ENCODE results near the gene GARNL3. TPM values are rescaled to one million over a fixed set of nuclear protein-coding genes. Genes with fewer than 3 reads are reported as not detected.

GARNL3 gene, protein sequence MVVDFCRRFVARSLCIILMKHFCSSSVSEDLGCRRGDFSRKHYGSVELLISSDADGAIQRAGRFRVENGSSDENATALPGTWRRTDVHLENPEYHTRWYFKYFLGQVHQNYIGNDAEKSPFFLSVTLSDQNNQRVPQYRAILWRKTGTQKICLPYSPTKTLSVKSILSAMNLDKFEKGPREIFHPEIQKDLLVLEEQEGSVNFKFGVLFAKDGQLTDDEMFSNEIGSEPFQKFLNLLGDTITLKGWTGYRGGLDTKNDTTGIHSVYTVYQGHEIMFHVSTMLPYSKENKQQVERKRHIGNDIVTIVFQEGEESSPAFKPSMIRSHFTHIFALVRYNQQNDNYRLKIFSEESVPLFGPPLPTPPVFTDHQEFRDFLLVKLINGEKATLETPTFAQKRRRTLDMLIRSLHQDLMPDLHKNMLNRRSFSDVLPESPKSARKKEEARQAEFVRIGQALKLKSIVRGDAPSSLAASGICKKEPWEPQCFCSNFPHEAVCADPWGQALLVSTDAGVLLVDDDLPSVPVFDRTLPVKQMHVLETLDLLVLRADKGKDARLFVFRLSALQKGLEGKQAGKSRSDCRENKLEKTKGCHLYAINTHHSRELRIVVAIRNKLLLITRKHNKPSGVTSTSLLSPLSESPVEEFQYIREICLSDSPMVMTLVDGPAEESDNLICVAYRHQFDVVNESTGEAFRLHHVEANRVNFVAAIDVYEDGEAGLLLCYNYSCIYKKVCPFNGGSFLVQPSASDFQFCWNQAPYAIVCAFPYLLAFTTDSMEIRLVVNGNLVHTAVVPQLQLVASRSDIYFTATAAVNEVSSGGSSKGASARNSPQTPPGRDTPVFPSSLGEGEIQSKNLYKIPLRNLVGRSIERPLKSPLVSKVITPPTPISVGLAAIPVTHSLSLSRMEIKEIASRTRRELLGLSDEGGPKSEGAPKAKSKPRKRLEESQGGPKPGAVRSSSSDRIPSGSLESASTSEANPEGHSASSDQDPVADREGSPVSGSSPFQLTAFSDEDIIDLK
- 1 to 10 TPM; 2.8 to 5.1 TPM for total RNA-seq

GRCh38 chr9:127264462-127265219 is at the start of gene GARNL3:
GARNL3 (plus strand) TSS chr9:127264774; CDS start chr9:127264878, 104 bp downstream.
- Mint-ChIP-seq H3K27ac (no peak within 1 kb of the TSS), H3K4me3 (no peak within 1 kb of the TSS), H3K36me3 (ENCODE audit: low read depth) (no peaks in the 10 kb centered on the region), H3K27me3 (no peaks in the 10 kb centered on the region), H3K9me3 (no peaks in the 10 kb centered on the region), H3K4me1 (no peaks in the 10 kb centered on the region)
- ATAC-seq (replicated peaks) = no peak

- Mint-ChIP-seq H3K36me3 (ENCODE audit: low read depth) (no peaks in the 10 kb centered on the region), H3K27ac (no peak overlapping the region), H3K27me3 (no peaks in the 10 kb centered on the region), H3K9me3 (no peaks in the 10 kb centered on the region), H3K4me1 (no peaks in the 10 kb centered on the region), H3K4me3 (no peak overlapping the region)
- no peak for ATAC-seq (replicated peaks)
Measured at GRCh38 chr9:127215268-127216209, 49.0 kb upstream of the GARNL3 start.

GRCh38 chr9:127216210-127216887 is 48.2 kb upstream of the GARNL3 start:
- H3K9me3 Mint-ChIP-seq = no peaks in the 10 kb centered on the region
- no peaks in the 10 kb centered on the region for H3K4me1 Mint-ChIP-seq
- H3K27ac Mint-ChIP-seq = no peak overlapping the region
- no peaks in the 10 kb centered on the region for H3K27me3 Mint-ChIP-seq
- ATAC-seq (replicated peaks) = no peak
- no peaks in the 10 kb centered on the region for H3K36me3 Mint-ChIP-seq (ENCODE audit: low read depth)
- H3K4me3 Mint-ChIP-seq = no peak overlapping the region

- Mint-ChIP-seq H3K27me3 (no peaks in the 10 kb centered on the region), H3K4me1 (no peaks in the 10 kb centered on the region), H3K9me3 (no peaks in the 10 kb centered on the region), H3K36me3 (ENCODE audit: low read depth) (no peaks in the 10 kb centered on the region), H3K4me3 (no peak overlapping the region), H3K27ac (no peak overlapping the region)
- ATAC-seq (replicated peaks) = no peak
Measured at GRCh38 chr9:127216888-127217217, 47.7 kb upstream of the GARNL3 start.

- Mint-ChIP-seq H3K4me3 (no peak overlapping the region), H3K9me3 (no peaks in the 10 kb centered on the region), H3K27ac (no peak overlapping the region), H3K27me3 (no peaks in the 10 kb centered on the region), H3K4me1 (no peaks in the 10 kb centered on the region), H3K36me3 (ENCODE audit: low read depth) (no peaks in the 10 kb centered on the region)
- ATAC-seq (replicated peaks) = no peak
Measured at GRCh38 chr9:127218818-127219217, 45.8 kb upstream of the GARNL3 start.

DNA sequence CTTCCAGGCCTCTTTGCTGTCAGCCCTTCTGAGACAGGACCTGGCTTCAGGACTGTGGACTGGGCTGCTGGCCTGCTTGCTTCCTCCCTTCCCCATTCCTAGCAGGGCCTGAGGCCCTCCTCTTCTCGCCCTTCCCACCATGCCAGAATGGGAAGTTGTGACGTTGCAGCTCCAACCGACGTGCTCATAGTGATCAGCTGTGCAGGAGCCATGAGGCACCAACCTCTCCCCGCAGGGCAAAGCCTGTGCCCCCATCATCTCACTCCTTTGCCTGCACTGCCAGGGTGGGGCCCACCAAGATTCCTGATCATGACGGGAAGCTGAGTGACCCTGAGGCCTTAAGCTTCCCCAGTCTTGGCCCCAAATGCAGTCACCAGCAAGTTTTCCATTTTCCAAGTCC is 45.1 kb upstream of the GARNL3 start:
- Mint-ChIP-seq H3K36me3 (ENCODE audit: low read depth) (peaks cover 3% of the 10 kb centered on the region), H3K9me3 (no peaks in the 10 kb centered on the region), H3K4me1 (peaks cover 3% of the 10 kb centered on the region), H3K27me3 (no peaks in the 10 kb centered on the region), H3K4me3 (no peak overlapping the region), H3K27ac (no peak overlapping the region)
- no peak for ATAC-seq (replicated peaks)

- H3K27me3 Mint-ChIP-seq = peaks cover 4% of the 10 kb centered on the region
- H3K36me3 Mint-ChIP-seq (ENCODE audit: low read depth) = peaks cover 6% of the 10 kb centered on the region
- H3K4me3 Mint-ChIP-seq = no peak overlapping the region
- H3K9me3 Mint-ChIP-seq = no peaks in the 10 kb centered on the region
- no peak for ATAC-seq (replicated peaks)
- no peak overlapping the region for H3K27ac Mint-ChIP-seq
- H3K4me1 Mint-ChIP-seq = peaks cover 10% of the 10 kb centered on the region
Measured at GRCh38 chr9:127221695-127222094, 42.9 kb upstream of the GARNL3 start.

- Mint-ChIP-seq H3K9me3 (no peaks in the 10 kb centered on the region), H3K36me3 (ENCODE audit: low read depth) (peaks cover 6% of the 10 kb centered on the region), H3K4me3 (no peak overlapping the region), H3K27me3 (peaks cover 4% of the 10 kb centered on the region), H3K27ac (no peak overlapping the region), H3K4me1 (peaks cover 10% of the 10 kb centered on the region)
- ATAC-seq (replicated peaks) = no peak
Measured at GRCh38 chr9:127222388-127223095, 42.0 kb upstream of the GARNL3 start.

DNA sequence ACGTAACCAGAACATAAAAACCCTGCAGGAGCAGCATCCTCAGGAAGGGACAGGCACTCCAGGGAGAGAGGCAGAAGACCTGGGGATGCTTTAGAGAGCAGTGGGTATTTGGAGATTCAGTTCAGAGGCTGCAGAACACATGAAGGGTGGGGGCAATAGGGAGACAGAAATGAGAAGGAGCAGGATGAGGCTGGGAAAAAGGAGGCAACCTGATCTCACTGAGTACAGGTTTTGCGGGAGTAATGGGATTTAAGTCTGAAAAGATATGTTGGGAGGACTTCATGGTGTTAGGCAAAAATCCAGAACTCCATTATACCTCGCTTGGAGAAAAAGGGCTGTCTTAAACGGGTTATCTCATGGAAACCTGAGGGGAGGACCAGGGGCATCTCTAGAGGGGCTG is 41.3 kb upstream of the GARNL3 start:
- Mint-ChIP-seq H3K27me3 (peaks cover 4% of the 10 kb centered on the region), H3K36me3 (ENCODE audit: low read depth) (peaks cover 6% of the 10 kb centered on the region), H3K4me1 (peaks cover 10% of the 10 kb centered on the region), H3K9me3 (no peaks in the 10 kb centered on the region), H3K27ac (no peak overlapping the region), H3K4me3 (peak overlapping the region; percentile 77)
- ATAC-seq (replicated peaks) = no peak

DNA sequence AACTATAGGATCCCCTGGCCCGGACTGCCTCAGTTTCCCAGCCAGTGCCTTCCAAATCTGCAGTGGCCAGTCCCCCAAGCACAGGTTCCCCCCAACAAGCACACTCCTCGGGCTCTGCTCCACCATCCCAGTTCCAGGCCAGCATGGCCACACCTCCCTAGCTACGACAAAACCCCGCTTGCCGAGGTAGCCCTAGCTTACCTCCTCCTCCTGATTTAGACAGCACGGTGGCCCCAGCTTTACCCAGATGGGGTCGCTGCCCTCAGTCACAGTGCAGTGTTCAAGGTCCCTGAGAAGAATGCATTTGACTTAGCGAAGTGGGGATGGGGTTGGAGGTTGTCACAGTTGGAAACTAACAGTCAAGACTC is 40.8 kb upstream of the GARNL3 start:
- Mint-ChIP-seq H3K9me3 (no peaks in the 10 kb centered on the region), H3K4me3 (peak overlapping the region; percentile 77), H3K27me3 (peaks cover 4% of the 10 kb centered on the region), H3K36me3 (ENCODE audit: low read depth) (peaks cover 6% of the 10 kb centered on the region), H3K4me1 (peaks cover 10% of the 10 kb centered on the region), H3K27ac (peak overlapping the region; percentile 85)
- ATAC-seq (replicated peaks) = no peak

- no peaks in the 10 kb centered on the region for H3K9me3 Mint-ChIP-seq
- ATAC-seq (replicated peaks) = peak; percentile 71
- peak overlapping the region; percentile 77 for H3K4me3 Mint-ChIP-seq
- H3K27ac Mint-ChIP-seq = peak overlapping the region; percentile 85
- peaks cover 6% of the 10 kb centered on the region for H3K36me3 Mint-ChIP-seq (ENCODE audit: low read depth)
- peaks cover 10% of the 10 kb centered on the region for H3K4me1 Mint-ChIP-seq
- H3K27me3 Mint-ChIP-seq = peaks cover 6% of the 10 kb centered on the region
Measured at GRCh38 chr9:127224178-127224882, 40.2 kb upstream of the GARNL3 start.
